Kasumi-1 (cell line): ENCODE measurements around the gene MPRIP.

Source experiments
- DNase-seq, 2 experiments: peaks; one replicate each; lab custom pipeline; 2025; lab: John Stamatoyannopoulos, UW

Gene MPRIP

DNA sequence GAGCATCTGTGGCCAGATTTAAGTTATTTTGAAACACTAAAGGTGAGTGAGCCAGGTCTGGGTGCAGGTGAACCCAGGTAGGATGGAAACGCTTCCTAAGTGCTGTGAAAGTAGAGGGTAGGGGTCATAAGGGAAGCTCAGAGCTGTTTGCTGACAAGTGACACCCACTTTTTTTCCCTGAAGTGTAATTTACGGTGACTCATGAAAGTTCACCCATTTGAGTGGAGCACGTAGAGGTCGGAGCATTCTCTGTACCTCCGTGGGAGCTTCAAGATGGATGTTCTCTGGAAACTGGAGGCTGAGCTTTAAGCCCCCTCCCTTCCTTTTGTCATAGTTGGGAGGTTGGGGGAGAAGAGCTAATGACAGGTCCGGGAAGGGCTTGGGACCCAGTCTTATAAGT, 44.3 kb downstream of the MPRIP start:
- no peak for DNase-seq

- no peak for DNase-seq
Measured at GRCh38 chr17:17087424-17088015, 45.3 kb downstream of the MPRIP start.

DNA sequence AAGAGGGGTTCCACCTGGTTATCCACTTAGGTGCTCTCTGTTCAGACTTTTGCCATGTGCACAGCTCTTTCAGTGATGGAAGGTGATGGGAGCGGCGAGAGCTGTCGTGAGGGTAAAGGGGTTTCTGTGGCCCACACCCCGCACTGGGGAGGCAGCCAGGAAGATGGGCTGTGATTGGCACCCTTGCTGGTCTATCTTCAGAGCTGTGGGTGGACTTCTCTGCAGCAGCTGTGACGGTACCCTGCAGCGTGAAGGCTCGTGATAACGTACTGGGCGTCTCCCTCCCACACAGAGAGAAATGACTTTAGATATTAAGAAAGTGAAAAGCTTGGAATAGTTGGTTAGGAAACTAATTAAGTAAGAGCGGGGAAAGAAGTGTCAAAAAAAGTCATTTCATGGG, 45.8 kb downstream of the MPRIP start:
- DNase-seq, result no peak

- DNase-seq, result no peak
Measured at GRCh38 chr17:17088541-17089525, 46.6 kb downstream of the MPRIP start.

DNA sequence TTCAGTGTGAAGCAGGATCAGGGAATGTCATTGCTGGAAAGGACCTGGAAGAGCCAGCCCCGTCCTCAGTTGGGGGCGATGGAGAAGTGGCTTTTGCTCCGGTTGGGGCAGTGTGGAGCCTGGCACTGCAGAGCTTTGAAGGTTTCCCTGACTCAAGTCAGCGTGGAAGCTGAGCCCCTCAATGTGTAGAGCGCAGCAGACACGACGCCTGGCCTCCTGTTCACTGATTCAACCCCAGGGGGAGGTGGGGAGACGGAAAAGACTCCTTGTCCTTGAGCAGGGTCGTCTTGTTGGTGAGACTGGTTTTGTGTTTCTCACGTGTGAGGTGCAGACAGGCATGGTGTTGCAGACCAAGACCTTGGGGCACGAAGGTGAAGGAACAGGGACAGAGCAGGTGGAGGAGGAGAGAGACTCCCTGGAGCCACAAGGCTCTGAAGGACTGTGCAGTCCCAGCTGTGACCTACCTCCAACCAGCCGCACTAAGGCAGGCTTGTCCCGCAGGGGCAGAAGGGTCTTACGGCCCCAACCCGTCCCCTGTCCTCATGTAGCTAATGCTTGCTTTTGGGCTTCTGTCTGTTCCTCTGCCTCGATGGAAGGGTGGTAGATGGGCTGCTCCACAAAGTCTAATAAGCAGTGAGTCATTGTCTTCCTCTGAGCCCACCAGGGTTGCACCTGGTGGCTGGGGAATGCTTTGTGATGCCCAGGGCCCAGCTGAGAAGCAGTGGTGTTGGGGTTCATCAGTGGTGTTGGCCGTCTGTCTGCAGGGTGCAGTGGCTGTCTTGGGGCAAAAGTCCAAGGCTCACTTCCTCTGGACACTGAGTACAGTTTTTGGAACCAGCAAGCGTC, 47.8 kb downstream of the MPRIP start:
- no peak for DNase-seq

GRCh38 chr17:17090642-17091103, 48.4 kb downstream of the MPRIP start:
- no peak for DNase-seq

DNA sequence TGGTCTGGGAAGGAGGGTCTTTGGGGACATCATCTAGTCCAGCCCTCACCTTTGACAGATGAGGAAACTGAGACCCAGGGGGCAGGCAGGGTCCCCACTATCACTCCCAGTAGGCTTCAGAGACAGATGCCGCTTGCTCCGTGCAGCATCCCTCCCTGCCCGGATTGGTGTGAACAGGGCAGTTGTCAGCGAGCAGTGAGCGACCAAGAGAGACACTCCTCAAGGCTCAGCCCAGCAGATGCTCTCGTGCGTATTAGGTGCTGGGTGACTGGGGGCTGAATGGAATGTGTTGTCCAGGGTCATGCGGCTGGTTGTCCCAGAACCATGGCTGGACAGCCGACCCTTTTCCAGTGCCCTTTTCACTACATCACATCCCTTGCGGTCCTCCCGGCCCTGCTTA, 49.0 kb downstream of the MPRIP start:
- DNase-seq, result no peak

GRCh38 chr17:17091856-17092756, 49.8 kb downstream of the MPRIP start:
- no peak for DNase-seq

DNA sequence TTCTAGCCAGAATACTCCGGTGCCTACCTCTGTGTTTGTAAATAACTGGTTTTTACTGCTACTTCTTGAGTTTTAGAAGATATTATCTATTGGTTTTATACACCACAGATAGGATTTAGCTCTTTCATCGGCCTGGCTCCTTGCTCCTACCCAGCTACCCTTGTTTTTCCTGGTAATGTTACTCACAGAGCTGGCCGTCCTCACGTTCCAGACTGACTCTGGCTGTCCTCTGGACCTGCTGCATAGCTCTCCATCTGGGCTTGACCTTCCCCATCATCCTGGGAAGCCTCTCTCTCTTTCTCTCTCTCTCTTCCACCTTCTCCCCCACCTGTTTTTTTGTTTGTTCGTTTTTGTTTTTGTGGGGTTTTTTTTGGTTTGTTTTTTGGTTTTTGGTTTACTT, 51.5 kb downstream of the MPRIP start:
- no peak for DNase-seq

GRCh38 chr17:17096438-17097178, 54.4 kb downstream of the MPRIP start:
- DNase-seq, result no peak

DNA sequence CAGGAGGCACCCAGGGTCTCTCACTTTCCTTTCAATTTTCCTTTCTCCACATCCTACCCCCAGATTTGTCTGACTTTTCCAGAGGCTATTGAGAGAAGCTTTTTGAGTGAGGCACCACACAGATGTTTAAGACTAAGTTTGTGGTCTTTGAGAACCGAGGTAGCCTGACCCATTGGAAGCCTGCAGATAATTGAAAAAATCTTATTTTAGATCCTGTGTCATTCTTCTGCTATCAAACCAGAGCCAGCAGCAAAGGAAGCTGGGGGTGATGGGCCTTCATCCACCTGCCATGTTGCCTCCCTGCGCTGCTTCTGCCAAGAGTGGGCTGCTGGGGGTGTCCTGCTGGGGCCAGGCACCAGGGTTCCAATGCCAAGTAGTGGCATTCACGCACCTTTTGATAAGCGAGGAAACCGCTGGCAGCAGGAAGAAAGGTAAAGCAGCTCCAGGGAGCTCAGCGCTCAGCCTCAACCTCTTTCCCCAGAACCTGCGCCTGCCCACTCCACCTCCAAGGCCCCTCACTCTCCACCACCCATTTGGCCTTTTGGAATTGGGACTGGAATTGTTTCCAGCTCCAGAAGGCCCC, 55.6 kb downstream of the MPRIP start:
- DNase-seq, result no peak

GRCh38 chr17:17098551-17099179, 56.4 kb downstream of the MPRIP start:
- DNase-seq, result no peak

GRCh38 chr17:17102176-17102575, 59.9 kb downstream of the MPRIP start:
- DNase-seq, result no peak

DNA sequence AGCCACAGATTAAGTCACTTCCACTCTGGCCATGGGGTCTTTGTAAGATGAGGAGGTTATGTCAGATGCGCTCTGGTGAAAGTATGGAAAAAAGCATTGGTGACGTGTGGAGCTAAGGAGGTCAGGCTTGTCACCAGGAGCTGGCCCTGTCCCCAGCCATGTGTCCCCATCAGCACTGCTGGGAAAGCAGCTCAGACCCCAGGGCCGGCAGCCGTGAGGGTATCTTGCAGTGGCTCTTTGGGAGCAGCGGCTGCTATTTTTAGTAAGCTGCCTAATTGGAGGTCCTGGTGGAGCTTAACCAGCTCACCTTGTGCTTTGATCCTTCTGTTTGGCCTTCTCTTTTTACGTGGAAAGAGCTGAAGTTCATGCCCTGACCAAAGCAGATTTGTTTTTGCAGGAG, 60.9 kb downstream of the MPRIP start:
- no peak for DNase-seq

GRCh38 chr17:17104036-17104435, 61.8 kb downstream of the MPRIP start:
- no peak for DNase-seq

DNA sequence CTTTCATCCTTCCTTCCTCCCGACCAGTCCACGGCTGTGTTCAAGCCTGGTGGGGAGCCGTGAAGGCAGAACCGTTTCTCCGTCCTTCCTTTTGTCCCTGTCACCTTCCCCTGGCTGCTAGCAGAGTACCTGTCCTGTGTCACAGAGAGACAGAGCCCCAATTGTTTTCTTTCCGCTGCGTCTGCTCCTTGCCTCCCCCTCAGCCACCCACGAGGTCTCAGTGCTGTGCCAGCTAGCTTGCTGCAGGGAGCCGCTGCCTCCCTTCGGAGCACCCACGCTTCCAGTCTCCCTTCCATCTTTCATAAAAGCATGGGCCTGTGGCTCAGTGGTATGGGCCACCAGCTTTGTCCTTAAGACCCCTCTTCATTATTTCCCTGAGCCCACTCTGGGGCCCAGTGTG, 62.2 kb downstream of the MPRIP start:
- DNase-seq, result no peak

DNA sequence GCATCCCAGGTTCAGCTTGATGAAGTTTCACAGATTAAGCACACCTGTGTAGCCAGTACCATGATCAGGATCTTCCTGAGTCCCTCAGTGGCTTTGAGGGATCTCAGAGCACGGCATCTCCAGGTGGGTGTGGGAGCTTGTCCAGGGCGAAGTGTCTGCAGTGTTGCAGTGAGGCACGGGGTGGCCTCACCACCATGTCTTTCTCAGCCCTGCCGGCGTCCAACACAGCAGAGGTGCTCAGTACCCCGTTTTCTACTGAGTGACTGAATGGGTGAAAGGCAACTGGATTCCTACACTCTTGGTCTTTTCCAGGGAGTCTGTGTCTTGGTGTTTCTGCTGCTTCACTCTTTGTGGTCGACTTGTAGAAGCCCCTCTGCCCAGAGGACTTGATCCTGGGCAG, 63.7 kb downstream of the MPRIP start:
- DNase-seq, result no peak

DNA sequence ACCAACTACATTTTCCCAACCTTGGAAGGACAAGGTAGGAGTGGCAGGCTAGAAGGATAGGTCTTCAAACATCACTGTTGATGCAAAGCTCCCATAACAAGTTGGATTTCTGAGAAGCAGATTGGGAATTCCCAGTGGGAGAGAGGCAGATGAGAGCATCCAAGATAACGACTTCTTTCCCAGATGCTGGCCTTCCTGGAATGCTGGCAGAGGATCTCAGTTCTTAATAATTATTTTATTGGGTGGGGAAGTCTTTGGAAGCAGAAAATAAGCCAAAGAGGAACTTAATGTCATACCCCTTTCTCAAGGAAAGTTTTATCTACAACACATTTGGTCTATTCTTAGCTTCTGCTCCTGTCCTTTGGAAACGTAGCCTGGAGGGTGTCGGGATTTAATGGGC, 64.5 kb downstream of the MPRIP start:
- DNase-seq, result no peak

GRCh38 chr17:17107281-17107680, 65.0 kb downstream of the MPRIP start:
- DNase-seq, result no peak

DNA sequence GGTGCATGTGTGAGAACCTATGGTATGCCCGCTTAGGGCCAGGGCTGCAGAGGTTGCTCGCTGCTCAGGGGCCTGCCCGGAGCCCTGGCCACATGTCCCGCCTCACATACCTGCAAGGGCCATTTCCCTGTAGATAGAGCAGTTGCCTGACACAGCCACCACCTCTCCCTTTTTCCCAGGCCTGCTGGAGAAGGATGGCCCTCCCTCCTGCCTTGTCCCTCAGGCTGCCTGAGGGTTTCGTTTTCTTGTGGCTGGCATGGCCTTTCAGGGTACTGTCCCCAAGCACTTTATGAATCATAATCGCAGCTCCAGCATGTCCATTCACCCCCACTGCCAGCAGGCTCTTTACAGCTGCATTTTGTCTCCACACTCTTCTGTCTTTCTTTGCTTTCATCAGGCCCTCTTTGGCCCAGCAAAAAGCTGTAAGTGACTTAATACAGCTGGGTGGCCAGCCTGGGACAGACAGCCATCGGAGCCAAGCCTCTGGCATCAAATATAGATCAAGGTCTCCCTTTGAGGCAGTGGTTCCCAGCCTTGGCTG, 65.7 kb downstream of the MPRIP start:
- no peak for DNase-seq
